ENCODE data around the gene PLPPR5.

PLPPR5 gene

DNA sequence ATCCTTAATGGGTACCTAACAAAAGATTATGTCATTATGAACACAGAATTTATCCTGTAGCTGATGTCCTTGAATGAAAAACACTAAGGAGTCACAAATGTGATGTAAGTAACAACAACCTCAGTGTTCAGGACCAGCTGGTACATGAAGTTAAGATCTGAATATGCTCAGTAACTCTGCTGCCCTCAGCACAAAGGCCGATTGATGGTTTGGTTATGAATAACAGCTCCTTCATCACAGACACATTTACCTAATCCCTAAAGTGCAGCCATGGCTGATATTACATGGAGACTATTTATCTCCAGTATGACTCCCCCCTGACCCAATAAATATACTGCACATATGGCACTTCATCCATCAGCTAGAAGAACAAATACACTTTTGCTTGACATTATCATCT is 75.2 kb downstream of the PLPPR5 start:
- no peaks in the 10 kb centered on the region for H3K4me1 Mint-ChIP-seq
- no peak overlapping the region for H3K4me3 Mint-ChIP-seq
- TF ChIP-seq, protein P1, sequence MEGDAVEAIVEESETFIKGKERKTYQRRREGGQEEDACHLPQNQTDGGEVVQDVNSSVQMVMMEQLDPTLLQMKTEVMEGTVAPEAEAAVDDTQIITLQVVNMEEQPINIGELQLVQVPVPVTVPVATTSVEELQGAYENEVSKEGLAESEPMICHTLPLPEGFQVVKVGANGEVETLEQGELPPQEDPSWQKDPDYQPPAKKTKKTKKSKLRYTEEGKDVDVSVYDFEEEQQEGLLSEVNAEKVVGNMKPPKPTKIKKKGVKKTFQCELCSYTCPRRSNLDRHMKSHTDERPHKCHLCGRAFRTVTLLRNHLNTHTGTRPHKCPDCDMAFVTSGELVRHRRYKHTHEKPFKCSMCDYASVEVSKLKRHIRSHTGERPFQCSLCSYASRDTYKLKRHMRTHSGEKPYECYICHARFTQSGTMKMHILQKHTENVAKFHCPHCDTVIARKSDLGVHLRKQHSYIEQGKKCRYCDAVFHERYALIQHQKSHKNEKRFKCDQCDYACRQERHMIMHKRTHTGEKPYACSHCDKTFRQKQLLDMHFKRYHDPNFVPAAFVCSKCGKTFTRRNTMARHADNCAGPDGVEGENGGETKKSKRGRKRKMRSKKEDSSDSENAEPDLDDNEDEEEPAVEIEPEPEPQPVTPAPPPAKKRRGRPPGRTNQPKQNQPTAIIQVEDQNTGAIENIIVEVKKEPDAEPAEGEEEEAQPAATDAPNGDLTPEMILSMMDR (IDR thresholded peaks at IDR 0.05; ENCODE audit: unreplicated experiment in 3 of 3) = no peak
- no peaks in the 10 kb centered on the region for H3K36me3 Mint-ChIP-seq (ENCODE audit: low read depth)
- H3K27ac Mint-ChIP-seq = no peak overlapping the region
- no peaks in the 10 kb centered on the region for H3K9me3 Mint-ChIP-seq
- no peaks in the 10 kb centered on the region for H3K27me3 Mint-ChIP-seq (ENCODE audit: low read depth)

DNA sequence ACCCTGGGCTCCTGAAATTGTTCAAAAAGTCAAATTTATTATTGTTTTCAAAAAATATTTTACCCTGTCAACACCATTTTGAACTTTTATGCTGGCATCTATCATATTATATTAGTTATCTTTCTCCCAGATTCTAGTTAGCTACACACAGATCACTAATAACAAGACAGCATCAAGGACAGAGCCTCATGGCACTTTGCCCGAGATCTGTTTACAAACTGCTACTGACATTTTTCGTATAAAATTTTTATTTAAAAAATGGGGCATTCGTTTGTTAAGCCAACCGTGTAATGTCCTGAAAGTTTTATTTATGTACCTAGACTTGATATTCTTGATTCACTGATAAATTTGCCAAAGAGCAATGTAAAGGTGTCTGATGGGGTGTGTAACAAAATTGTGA is 78.1 kb downstream of the PLPPR5 start:
- H3K4me3 Mint-ChIP-seq = no peak overlapping the region
- H3K27me3 Mint-ChIP-seq (ENCODE audit: low read depth) = no peaks in the 10 kb centered on the region
- H3K36me3 Mint-ChIP-seq (ENCODE audit: low read depth) = no peaks in the 10 kb centered on the region
- no peaks in the 10 kb centered on the region for H3K4me1 Mint-ChIP-seq
- TF ChIP-seq, protein P1 (IDR thresholded peaks at IDR 0.05; ENCODE audit: unreplicated experiment in 3 of 3) = no peak
- no peaks in the 10 kb centered on the region for H3K9me3 Mint-ChIP-seq
- H3K27ac Mint-ChIP-seq = no peak overlapping the region

DNA sequence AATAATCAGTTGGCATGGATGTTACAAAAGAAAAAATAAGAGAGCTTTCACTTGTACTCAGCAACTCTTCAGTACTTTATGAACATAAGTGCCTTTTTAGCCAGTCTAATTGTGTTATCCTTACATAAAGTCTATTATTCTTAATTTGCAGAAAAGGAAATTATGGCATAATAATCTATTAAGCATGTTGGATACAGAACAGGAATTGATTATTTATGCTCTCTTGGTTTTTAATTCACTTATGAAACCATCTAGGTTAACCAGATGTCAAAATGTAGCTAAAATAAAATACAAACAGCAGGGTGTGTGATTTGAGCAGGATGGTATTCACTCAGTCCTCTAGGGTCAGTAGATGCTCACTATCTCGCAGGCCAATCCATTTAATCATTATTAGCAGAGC is 79.7 kb downstream of the PLPPR5 start:
- Mint-ChIP-seq H3K9me3 (no peaks in the 10 kb centered on the region), H3K27me3 (ENCODE audit: low read depth) (no peaks in the 10 kb centered on the region), H3K4me3 (no peak overlapping the region), H3K36me3 (ENCODE audit: low read depth) (no peaks in the 10 kb centered on the region), H3K27ac (no peak overlapping the region), H3K4me1 (no peaks in the 10 kb centered on the region)
- TF ChIP-seq, protein P1 (IDR thresholded peaks at IDR 0.05; ENCODE audit: unreplicated experiment in 3 of 3) = no peak

DNA sequence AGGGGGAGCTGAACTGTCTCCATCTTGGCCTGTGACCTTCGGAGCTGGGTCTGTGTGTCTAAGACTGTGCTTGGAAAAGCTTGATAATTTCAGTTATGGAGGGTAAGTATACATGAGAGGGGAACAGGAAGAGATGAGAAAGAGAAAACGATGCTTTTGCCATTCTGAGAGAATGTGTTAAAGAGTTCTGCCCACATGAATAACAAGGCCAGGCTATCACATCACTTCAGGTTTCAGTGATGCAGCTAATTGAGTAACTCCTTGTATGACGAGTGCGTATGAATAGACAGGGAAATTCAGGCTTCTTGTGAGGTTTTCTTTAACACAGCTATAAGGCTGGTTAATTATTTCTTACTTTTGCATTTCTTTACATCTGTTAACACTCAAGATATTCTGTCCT is 81.0 kb downstream of the PLPPR5 start:
- Mint-ChIP-seq H3K9me3 (no peaks in the 10 kb centered on the region), H3K4me1 (no peaks in the 10 kb centered on the region), H3K27ac (no peak overlapping the region), H3K27me3 (ENCODE audit: low read depth) (no peaks in the 10 kb centered on the region), H3K4me3 (no peak overlapping the region), H3K36me3 (ENCODE audit: low read depth) (no peaks in the 10 kb centered on the region)
- TF ChIP-seq, protein P1 (IDR thresholded peaks at IDR 0.05; ENCODE audit: unreplicated experiment in 3 of 3) = no peak

DNA sequence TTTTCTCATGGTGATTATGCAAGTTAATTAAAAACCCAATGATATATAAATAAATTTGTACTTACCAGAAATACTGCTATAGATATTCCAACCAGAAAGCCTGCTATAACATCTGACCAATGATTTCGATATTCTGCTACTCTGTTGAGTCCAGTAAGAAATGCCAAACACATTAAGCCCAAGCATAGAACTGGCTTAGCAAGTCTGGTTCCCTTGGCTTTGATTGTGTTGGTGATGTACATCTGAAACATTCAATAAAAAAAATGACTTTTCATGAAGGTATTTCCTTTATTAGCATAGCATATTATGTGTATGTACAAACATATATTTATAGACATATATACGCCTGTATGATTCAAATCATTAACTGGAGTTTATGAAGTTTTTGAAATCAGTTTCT is 82.8 kb downstream of the PLPPR5 start:
- Mint-ChIP-seq H3K27ac (no peak overlapping the region), H3K36me3 (ENCODE audit: low read depth) (no peaks in the 10 kb centered on the region)
- TF ChIP-seq, protein P1 (IDR thresholded peaks at IDR 0.05; ENCODE audit: unreplicated experiment in 3 of 3) = no peak

DNA sequence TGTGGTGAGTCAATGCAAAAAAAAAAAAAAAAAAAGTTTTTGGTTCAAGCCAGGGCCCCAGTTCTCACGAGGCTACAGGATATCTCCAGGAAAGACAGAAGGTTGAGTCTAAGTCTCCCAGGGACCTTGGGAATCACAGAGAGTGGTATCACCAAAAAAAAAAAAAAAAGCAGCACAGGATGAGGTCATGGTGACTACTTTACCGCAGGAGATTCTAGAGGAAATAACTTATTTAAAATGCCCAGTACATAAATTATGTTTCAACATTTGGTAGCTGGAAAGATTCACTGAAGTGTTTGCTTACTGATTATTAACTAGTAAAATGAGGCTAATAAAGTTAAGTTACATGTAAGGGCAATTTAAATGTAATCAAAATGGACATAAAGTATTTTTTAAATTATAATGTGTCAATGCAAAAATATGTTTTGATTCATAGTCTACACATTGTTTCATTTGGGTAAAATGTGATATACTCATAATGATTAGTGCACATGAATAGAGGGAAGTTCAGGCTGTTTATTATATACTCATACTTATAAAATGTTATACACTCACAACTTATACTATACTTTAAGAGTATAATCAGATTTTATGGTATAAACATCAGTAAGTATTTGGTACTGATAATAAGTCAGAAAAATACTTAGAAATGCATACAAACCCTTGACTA is 84.1 kb downstream of the PLPPR5 start:
- Mint-ChIP-seq H3K4me3 (no peak overlapping the region), H3K27ac (no peak overlapping the region), H3K4me1 (peaks cover 12% of the 10 kb centered on the region), H3K27me3 (ENCODE audit: low read depth) (no peaks in the 10 kb centered on the region), H3K9me3 (no peaks in the 10 kb centered on the region), H3K36me3 (ENCODE audit: low read depth) (no peaks in the 10 kb centered on the region)
- TF ChIP-seq, protein P1 (IDR thresholded peaks at IDR 0.05; ENCODE audit: unreplicated experiment in 3 of 3) = no peak

More for the DNA sequence above, 82.8 kb downstream of the PLPPR5 start:
- H3K9me3 Mint-ChIP-seq = no peaks in the 10 kb centered on the region
- H3K4me3 Mint-ChIP-seq = no peak overlapping the region
- no peaks in the 10 kb centered on the region for H3K27me3 Mint-ChIP-seq (ENCODE audit: low read depth)
- H3K4me1 Mint-ChIP-seq = peaks cover 7% of the 10 kb centered on the region

All from nephron (organoid).